KOPT-K1 (cell line): ENCODE results near the gene CCR4.

Experiments used
- H3K27ac ChIP-seq: fragments of 200-600 bp; sonication (generic); 2 replicates; pipeline ENCODE4 v1.5.1; 2016; ENCODE audit warnings: antibody characterized with exemption, mild to moderate bottlenecking, low read depth, low read length; ENCODE audit not compliant: poor library complexity, severe bottlenecking
- H3K36me3 ChIP-seq: fragments of 200-600 bp; sonication (generic); 2 replicates; pipeline ENCODE4 v1.5.1; 2017; ENCODE audit warnings: antibody characterized with exemption, mild to moderate bottlenecking, low read length, moderate library complexity; ENCODE audit not compliant: insufficient read depth
- H3K9me3 ChIP-seq: fragments of 200-600 bp; sonication (generic); 2 replicates; pipeline ENCODE4 v1.5.1; 2017; ENCODE audit warnings: antibody characterized with exemption, low read length, mild to moderate bottlenecking; ENCODE audit not compliant: insufficient read depth, poor library complexity, severe bottlenecking

Gene CCR4

DNA sequence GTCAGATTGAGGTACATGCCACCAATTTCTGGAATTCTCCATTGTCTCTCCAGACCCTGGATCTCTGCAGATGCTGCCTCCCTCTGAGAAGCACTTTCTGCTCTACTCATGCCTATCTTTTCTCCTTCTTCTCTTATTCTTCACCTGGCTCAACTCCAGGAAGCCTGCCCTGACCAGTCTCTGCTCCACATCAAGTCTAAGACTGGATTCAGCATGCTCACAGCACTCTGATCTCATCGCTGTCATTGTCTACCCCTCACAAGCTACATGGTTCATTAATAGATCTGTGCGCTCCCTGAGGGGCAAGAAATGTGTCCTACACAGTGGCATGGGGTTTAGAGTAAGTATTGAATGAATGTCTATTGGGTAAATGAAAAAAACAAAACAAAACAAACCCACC is 38.7 kb downstream of the CCR4 start:
- H3K9me3 ChIP-seq = no peaks in the 10 kb centered on the region
- no peaks in the 10 kb centered on the region for H3K36me3 ChIP-seq
- no peak overlapping the region for H3K27ac ChIP-seq

DNA sequence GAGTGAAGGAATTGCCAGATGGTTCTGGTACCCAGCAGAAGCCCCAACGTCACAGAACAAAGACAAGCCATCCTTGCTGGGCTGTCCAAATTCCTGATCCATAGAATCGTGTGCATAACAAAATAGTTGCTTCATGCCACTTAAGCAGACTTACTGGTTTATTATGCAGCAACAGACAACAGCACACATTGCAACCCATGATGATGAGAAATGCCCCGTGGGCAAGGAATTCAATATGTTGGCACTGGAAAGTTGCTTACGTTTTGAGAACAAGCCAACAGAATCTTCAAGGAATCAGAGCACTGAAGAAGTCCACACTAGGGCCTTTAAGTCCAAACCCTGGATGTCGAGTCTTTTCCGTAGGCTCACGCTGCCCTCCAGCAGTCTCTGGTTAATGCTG is 40.3 kb downstream of the CCR4 start:
- no peak overlapping the region for H3K27ac ChIP-seq
- H3K9me3 ChIP-seq = no peaks in the 10 kb centered on the region
- H3K36me3 ChIP-seq = peaks cover 4% of the 10 kb centered on the region; the same call in 1 of the 2 replicates

DNA sequence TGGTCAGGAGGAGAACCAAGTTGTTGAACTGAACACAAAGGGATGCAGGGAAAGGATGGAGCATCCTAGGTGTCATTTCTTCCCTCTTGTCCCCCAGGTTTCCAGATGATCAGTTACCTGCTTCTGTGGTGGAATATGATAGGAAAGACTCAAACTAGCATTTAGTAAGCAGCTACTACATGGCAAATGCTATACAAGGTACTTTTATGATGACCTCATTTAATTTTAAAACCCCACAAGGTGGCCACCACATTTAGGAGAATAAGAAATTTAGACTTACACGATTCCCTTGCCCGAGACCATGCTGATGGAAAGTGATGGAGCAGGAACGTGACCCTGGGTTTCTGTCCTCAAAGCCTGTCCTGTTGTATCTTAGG is 40.9 kb downstream of the CCR4 start:
- peaks cover 6% of the 10 kb centered on the region; the same call in 1 of the 2 replicates for H3K36me3 ChIP-seq
- H3K27ac ChIP-seq = no peak overlapping the region
- no peaks in the 10 kb centered on the region for H3K9me3 ChIP-seq

DNA sequence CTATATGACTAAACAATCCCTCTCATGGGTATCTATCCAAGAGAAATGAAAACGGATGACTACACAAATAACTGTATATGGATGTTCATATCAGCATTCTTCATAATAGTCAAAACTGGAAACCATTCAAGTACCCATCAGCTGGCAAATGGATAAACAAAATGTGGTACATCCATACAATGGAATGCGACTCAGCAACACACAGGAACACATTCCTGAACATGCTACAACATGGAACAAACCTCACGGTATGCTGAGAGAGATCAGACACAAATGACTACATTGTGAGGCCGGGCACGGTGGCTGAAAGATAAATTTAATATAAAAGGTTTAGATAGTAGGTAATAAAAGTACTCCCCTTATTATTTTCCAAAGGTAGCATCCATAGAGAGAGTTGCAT is 42.6 kb downstream of the CCR4 start:
- peaks cover 6% of the 10 kb centered on the region; the same call in 1 of the 2 replicates for H3K36me3 ChIP-seq
- no peak overlapping the region for H3K27ac ChIP-seq

DNA sequence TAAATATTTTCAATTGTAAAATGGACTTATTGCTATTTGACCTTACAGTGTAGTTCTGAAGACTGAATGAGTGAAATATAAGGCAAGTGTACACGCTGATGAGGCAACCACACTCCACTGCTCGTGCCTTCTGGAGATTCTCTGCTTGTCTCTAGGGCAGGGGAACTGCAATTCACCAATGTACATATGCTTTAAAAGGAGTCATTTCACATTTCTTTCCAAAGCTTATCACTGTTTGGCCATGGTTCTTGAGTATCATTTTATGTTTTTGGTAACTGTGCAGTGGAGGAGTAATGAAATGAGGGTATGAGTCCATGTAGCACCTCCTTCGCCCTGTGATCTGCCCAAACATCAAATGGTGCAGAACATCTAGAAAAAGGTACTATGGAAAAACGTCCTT is 43.7 kb downstream of the CCR4 start:
- Histone ChIP-seq H3K36me3 (peaks cover 6% of the 10 kb centered on the region; the same call in 1 of the 2 replicates), H3K9me3 (no peaks in the 10 kb centered on the region), H3K27ac (no peak overlapping the region)

More for the DNA sequence above, 42.6 kb downstream of the CCR4 start:
- no peaks in the 10 kb centered on the region for H3K9me3 ChIP-seq

DNA sequence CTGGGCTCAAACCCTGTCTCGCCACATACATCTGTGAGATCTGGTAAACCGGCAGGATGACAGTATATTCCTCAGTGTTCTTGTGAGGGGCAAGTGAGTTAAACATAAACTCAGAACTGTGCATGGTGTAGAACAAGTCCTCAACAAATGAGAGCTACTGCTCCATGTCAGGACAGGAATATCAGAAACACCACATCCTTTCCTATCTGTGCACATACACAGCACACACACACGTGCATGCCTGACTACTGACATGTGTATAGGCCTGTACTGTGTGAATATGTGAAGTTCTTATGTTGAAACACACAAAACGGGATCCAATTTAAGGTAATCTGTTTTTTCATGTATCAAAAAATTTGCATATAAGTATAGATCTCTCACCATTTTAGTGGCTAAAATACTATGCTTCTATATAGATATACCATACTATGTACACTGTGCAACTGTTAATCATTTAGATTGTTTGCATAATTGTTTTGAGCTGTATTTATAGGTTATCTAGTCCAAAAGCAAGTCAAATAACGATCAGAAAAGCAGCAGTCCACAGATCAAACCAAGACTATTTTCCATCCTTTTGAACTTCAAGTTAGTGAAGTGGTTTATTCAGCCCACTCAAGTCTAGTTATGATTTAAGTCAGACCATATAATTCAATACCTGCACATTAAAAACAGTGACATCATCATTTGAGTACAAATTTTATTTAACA is 44.8 kb downstream of the CCR4 start:
- Histone ChIP-seq H3K36me3 (peaks cover 14% of the 10 kb centered on the region; the same call in 1 of the 2 replicates), H3K9me3 (no peaks in the 10 kb centered on the region), H3K27ac (no peak overlapping the region)

DNA sequence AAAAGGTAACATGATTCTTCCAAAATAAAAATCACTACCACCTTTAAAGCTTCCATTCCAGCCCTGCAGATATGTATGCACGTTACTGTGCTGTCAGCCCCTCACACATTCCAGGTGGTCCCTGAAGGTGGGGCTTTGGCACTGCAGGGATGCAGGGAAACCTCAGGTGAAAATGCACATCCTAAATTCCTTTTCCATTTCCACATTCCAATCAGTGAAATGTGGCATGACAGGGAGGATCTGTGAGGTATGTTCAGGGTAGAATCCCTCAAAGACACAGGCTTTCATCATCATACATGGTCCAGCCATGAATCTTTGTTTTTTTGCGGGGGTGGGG is 45.3 kb downstream of the CCR4 start:
- no peak overlapping the region for H3K27ac ChIP-seq
- peaks cover 16% of the 10 kb centered on the region; the same call in 1 of the 2 replicates for H3K36me3 ChIP-seq
- no peaks in the 10 kb centered on the region for H3K9me3 ChIP-seq

DNA sequence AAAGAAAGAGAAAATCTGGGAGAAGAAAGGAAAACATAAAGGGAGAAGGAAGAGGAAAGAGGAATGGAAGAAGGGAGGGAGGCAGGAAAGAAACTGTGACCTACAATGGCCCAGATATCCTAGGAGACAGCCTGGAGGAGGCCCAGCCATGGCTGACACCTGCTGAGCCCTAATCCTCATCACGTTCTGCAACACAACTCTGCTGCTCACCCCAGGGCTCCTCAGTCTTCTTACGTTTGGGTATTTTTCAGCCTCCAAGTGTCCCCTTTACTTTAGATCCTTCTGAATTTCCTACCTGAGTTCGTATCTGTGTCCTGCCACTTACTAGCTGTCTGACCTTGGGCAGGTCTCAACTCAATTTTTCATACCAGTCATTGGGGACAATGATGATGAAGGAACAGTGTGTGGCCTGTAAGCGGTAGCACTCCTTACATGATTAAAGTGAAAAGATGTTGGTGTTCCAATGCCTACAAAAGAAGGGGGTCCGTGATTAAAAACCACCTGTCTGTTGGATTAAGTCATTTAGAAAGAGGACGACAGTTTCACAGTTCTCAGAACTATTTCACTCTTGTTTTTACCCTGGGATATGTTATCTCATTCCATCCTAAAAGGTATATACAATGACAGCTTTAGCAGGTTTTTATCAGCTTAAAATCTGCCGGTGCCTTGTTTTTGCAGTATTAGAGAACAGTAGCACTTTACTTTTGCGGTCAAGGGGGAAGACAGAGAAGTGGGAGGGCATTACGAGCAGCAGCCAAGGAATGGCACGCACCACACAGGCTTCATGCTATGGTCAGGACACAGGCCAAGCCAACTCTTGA is 47.4 kb downstream of the CCR4 start:
- no peak overlapping the region for H3K27ac ChIP-seq
- peaks cover 21% of the 10 kb centered on the region; the same call in 1 of the 2 replicates for H3K36me3 ChIP-seq
- H3K9me3 ChIP-seq = no peaks in the 10 kb centered on the region

DNA sequence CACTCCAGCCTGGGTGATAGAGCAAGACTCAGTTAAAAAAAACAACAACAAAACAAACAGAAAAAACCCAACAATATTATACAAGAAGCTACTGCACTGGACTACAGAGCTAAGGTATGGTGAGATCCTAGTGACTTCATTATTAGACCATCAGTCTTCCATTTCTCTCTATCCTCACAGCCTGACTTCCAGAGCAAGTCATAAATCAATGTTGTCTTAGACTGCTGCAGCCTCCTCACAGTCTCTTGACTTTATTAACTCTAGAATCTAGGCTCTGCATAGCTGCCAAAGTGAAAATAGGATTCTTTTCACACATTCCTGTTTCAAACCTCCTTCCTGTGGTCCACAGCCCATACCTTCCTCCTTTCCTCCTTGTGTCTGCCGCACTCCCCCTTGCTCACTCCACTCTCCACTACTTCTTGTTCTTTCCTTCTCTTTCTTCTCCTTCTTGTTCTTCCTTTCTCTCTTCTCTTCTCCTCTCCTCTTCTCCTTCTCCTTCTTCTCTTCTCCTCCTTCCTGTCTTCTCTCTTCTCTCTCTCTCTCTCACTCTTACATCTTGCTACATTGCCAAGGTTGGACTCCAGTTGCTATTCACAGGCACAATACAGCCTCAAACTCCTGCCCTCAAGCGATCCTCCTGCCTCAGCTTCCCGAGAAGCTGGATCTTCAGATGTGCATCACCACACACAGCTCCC is 49.4 kb downstream of the CCR4 start:
- H3K36me3 ChIP-seq = peaks cover 21% of the 10 kb centered on the region; the same call in 1 of the 2 replicates
- H3K27ac ChIP-seq = no peak overlapping the region
- no peaks in the 10 kb centered on the region for H3K9me3 ChIP-seq

DNA sequence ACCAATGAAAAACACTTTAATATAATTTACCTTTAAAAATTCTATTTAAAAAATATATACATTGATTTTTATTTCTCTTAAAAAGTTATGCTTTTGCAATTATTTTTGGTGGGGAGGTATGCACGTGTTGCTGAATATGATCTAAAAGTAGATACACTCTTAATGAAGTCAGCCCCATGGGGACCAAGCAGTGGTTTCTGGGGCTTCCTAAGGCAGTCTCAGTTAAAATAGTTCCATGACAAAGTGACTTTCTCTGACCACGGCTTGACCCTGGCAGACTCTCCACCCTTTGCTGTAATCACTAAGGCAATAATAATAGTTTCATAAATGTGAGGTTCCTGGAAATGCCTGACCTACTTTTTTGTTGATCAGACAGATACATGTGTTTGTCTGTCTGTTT is 50.4 kb downstream of the CCR4 start:
- peaks cover 16% of the 10 kb centered on the region; the same call in 1 of the 2 replicates for H3K36me3 ChIP-seq

DNA sequence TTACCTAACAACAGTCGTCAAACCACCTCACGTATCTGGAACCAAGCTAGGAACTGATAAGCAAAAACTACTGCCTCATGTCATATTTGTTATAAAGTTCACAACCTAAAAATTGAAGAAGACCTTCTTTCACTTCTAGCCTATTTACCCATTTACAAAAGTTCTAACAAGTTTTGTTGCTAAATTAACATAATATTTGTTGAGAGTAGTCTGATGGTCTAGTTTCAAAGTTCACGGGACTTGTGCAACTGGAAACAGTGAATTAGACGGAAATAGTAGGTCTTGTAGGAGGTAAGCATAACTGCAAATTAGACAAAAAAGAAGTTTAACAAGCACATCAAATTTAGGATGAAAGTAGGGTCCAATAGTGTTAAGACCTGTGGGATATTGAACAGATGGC is 51.9 kb downstream of the CCR4 start:
- Histone ChIP-seq H3K9me3 (no peaks in the 10 kb centered on the region), H3K27ac (no peak overlapping the region), H3K36me3 (peaks cover 15% of the 10 kb centered on the region; the same call in 1 of the 2 replicates)

More for the DNA sequence above, 50.4 kb downstream of the CCR4 start:
- no peak overlapping the region for H3K27ac ChIP-seq
- H3K9me3 ChIP-seq = no peaks in the 10 kb centered on the region

DNA sequence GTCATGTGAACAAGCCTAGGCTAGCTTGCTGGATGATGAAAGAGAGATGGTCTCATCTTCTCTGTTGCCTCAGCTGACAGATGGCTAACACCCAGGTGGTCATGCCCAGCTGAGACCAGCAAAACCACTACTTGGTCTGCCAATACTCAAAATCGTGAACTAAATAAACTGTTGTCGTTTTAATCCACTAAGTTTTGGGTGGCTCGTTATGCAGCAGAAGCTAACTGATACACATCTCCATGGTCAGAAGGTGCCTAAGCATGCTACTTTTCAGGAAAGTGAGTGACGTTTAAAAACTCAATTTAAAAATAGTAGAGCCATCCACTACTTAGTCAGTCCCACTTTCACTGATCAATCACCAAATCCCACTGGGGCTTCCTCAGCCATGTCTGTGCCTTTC is 52.8 kb downstream of the CCR4 start:
- H3K9me3 ChIP-seq = no peaks in the 10 kb centered on the region
- H3K27ac ChIP-seq = no peak overlapping the region
- H3K36me3 ChIP-seq = peaks cover 15% of the 10 kb centered on the region; the same call in 1 of the 2 replicates

DNA sequence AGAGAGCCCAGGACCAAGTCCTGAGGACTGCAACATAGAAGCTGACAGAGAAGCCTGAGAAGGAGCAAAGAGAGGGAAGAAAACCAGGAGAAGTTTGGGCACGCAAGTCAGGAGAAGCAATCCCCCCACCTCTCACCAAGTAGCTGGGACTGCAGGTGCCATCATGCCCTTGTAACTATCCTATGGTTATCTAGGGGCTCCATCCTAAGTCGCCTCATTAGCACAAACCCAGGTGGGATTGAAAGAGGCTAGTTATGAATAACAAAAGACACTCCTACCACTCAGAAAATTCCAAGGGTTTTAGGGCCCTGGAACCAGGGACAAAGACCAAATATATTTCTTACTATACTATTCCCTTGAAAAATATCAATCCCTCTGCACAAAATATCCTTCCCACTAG is 53.5 kb downstream of the CCR4 start:
- H3K9me3 ChIP-seq = peaks cover 5% of the 10 kb centered on the region
- peaks cover 20% of the 10 kb centered on the region for H3K36me3 ChIP-seq
- no peak overlapping the region for H3K27ac ChIP-seq
